Measurements from ENCODE around the gene EML5. TPM values are rescaled to one million over a fixed set of nuclear protein-coding genes. Genes with fewer than 3 reads are reported as not detected.

The EML5 gene
- total RNA-seq, 3 donors from 2014 or later (not counting 1 experiment from before 2014, with no cell fraction given) = 0.68 to 1.3 (median 1.0) TPM

GRCh38 chr14:88825503-88825902 is 32.8 kb upstream of the EML5 start:
- H3K4me3 ChIP-seq (ENCODE audit: low read length) = no peak overlapping the region
- 98% methylated on average over 8 of the region's 9 CpGs for WGBS (ENCODE audit: insufficient coverage)
- H3K27ac Mint-ChIP-seq = no peak overlapping the region

GRCh38 chr14:88825078-88825458 is 32.3 kb upstream of the EML5 start:
- Histone ChIP-seq H3K9me3 (ENCODE audit: control insufficient read depth, insufficient read depth, low read length) (no peaks in the 10 kb centered on the region), H3K27me3 (ENCODE audit: control insufficient read depth, insufficient read depth, low read length) (no peaks in the 10 kb centered on the region), H3K27ac (ENCODE audit: low read length) (no peak overlapping the region), H3K36me3 (ENCODE audit: control insufficient read depth, insufficient read depth, low read length) (no peaks in the 10 kb centered on the region), H3K4me1 (ENCODE audit: control insufficient read depth, insufficient read depth, low read length) (peaks cover 8% of the 10 kb centered on the region), H3K4me3 (ENCODE audit: low read length) (peak overlapping the region; percentile 67)
- H3K36me3 Mint-ChIP-seq = no peaks in the 10 kb centered on the region
- 19% methylated on average over 4 of the region's 5 CpGs for WGBS (ENCODE audit: insufficient coverage)
- intact Hi-C loops (cut with micrococcal nuclease) = no loop called here
- H3K4me1 Mint-ChIP-seq = peaks cover 0 to 13% of the 10 kb centered on the region in 2 donors
- ATAC-seq = no peak
- peaks cover 10 to 39% of the 10 kb centered on the region in 2 donors for H3K27me3 Mint-ChIP-seq (ENCODE audit: low read depth in 2 of 2)
- DNase-seq = no peak
- peak overlapping the region; percentile 87 for H3K4me3 Mint-ChIP-seq
- no peaks in the 10 kb centered on the region for H3K9me3 Mint-ChIP-seq
- TF ChIP-seq CTCF (IDR thresholded peaks at IDR 0.05) = no peak
- peak overlapping the region; percentile 92 to 94 for H3K27ac Mint-ChIP-seq

More at GRCh38 chr14:88825503-88825902, 32.8 kb upstream of the EML5 start:
- DNase-seq (peak in 1 of 2 donors; percentile 4), ATAC-seq (no peak)
- Histone ChIP-seq H3K4me1 (ENCODE audit: control insufficient read depth, insufficient read depth, low read length) (peaks cover 8% of the 10 kb centered on the region), H3K27me3 (ENCODE audit: control insufficient read depth, insufficient read depth, low read length) (no peaks in the 10 kb centered on the region), H3K27ac (ENCODE audit: low read length) (no peak overlapping the region), H3K36me3 (ENCODE audit: control insufficient read depth, insufficient read depth, low read length) (no peaks in the 10 kb centered on the region), H3K9me3 (ENCODE audit: control insufficient read depth, insufficient read depth, low read length) (no peaks in the 10 kb centered on the region)
- peaks cover 0 to 13% of the 10 kb centered on the region in 2 donors for H3K4me1 Mint-ChIP-seq
- no peak for TF ChIP-seq CTCF (IDR thresholded peaks at IDR 0.05)
- H3K9me3 Mint-ChIP-seq = no peaks in the 10 kb centered on the region
- H3K27me3 Mint-ChIP-seq (ENCODE audit: low read depth in 2 of 2) = peaks cover 6 to 34% of the 10 kb centered on the region in 2 donors
- peak overlapping the region; percentile 87 for H3K4me3 Mint-ChIP-seq
- intact Hi-C loops (cut with micrococcal nuclease) = no loop called here
- H3K36me3 Mint-ChIP-seq = no peaks in the 10 kb centered on the region

- ATAC-seq (peak; percentile 96 to 98 (median 96)), DNase-seq (peak; percentile 79 to 91)
- peak within 1 kb of the TSS; percentile 92 to 94 for H3K27ac Mint-ChIP-seq
- peaks cover 0 to 13% of the 10 kb centered on the region in 2 donors for H3K4me1 Mint-ChIP-seq
- Histone ChIP-seq H3K9me3 (ENCODE audit: control insufficient read depth, insufficient read depth, low read length) (no peaks in the 10 kb centered on the region), H3K4me3 (ENCODE audit: low read length) (peak within 1 kb of the TSS; percentile 67), H3K4me1 (ENCODE audit: control insufficient read depth, insufficient read depth, low read length) (peaks cover 8% of the 10 kb centered on the region), H3K27ac (ENCODE audit: low read length) (peak within 1 kb of the TSS; percentile 85), H3K36me3 (ENCODE audit: control insufficient read depth, insufficient read depth, low read length) (no peaks in the 10 kb centered on the region), H3K27me3 (ENCODE audit: control insufficient read depth, insufficient read depth, low read length) (no peaks in the 10 kb centered on the region)
- peak within 1 kb of the TSS; percentile 87 for H3K4me3 Mint-ChIP-seq
- H3K36me3 Mint-ChIP-seq = no peaks in the 10 kb centered on the region
- intact Hi-C loops (cut with micrococcal nuclease) = loop anchor here (1.0 kb wide), 1 partner anchor 32 kb away; the partner anchor contains the start of gene EML5
- no peaks in the 10 kb centered on the region for H3K9me3 Mint-ChIP-seq
- 1% methylated on average over 50 of the region's 50 CpGs for WGBS (ENCODE audit: insufficient coverage)
- no peak for TF ChIP-seq CTCF (IDR thresholded peaks at IDR 0.05)
- H3K27me3 Mint-ChIP-seq (ENCODE audit: low read depth in 2 of 2) = peaks cover 16 to 39% of the 10 kb centered on the region in 2 donors
Observed at GRCh38 chr14:88824314-88825077, 31.7 kb upstream of the EML5 start, which contains the start of gene TTC8. TSS of gene TTC8 (plus strand) at chr14:88824651. CDS start at chr14:88824708, 57 bp downstream.
